SJCRH30 (cell line): ENCODE measurements around the gene ZNF469. TPM values are rescaled to one million over a fixed set of nuclear protein-coding genes. Genes with fewer than 3 reads are reported as not detected.

Experiments
- DNase-seq, 2 experiments: peaks; one replicate each; pipeline ENCODE4 v3.0.0-alpha.2; 2015 to 2020
- H3K27ac ChIP-seq: fragments of 250-450 bp; sonication (Bioruptor Pico); 2 replicates; pipeline ENCODE4 v1.5.1; 2020; ENCODE audit warnings: mild to moderate bottlenecking, moderate library complexity
- H3K27me3 ChIP-seq: fragments of 250-450 bp; sonication (Bioruptor Pico); 2 replicates; pipeline ENCODE4 v1.5.1; 2020; ENCODE audit warnings: mild to moderate bottlenecking, moderate library complexity
- H3K36me3 ChIP-seq: fragments of 250-450 bp; sonication (Bioruptor Pico); 2 replicates; pipeline ENCODE4 v1.5.1; 2020; ENCODE audit warnings: mild to moderate bottlenecking, moderate library complexity
- H3K4me1 ChIP-seq: fragments of 250-450 bp; sonication (Bioruptor Pico); 2 replicates; pipeline ENCODE4 v1.5.1; 2020; ENCODE audit warnings: mild to moderate bottlenecking, moderate library complexity
- H3K4me3 ChIP-seq: fragments of 250-450 bp; sonication (Bioruptor Pico); 2 replicates; pipeline ENCODE4 v1.5.1; 2020; ENCODE audit warnings: mild to moderate bottlenecking, moderate library complexity
- H3K9me3 ChIP-seq: fragments of 250-450 bp; sonication (Bioruptor Pico); replicated peaks from 2 replicates; pipeline ENCODE4 v1.5.1; 2020; ENCODE audit warnings: mild to moderate bottlenecking, moderate library complexity
- total RNA-seq: library from RNA; depleted of rRNA; stranded (reverse); fragments of >200 nt; shearing (Covaris generic); gene quantifications from 2 replicates; pipeline ENCODE4 v1.2.3, GENCODE V29; 2014

Gene ZNF469
- total RNA-seq, 1 experiment from 2014 or later: not detected

- no peak for DNase-seq
- Histone ChIP-seq H3K4me3 (no peak overlapping the region), H3K36me3 (no peaks in the 10 kb centered on the region), H3K27me3 (no peaks in the 10 kb centered on the region), H3K27ac (no peak overlapping the region), H3K9me3 (no peaks in the 10 kb centered on the region), H3K4me1 (no peaks in the 10 kb centered on the region)
Observed at GRCh38 chr16:88376835-88377726, 5.7 kb upstream of the ZNF469 start.

- no peak overlapping the region for H3K27ac ChIP-seq
- DNase-seq: no peak
Observed at GRCh38 chr16:88377961-88378360, 4.8 kb upstream of the ZNF469 start.

GRCh38 chr16:88378401-88378800 lies 4.4 kb upstream of the ZNF469 start:
- H3K9me3 ChIP-seq: no peaks in the 10 kb centered on the region
- H3K4me1 ChIP-seq: no peaks in the 10 kb centered on the region
- no peaks in the 10 kb centered on the region for H3K36me3 ChIP-seq
- DNase-seq: no peak
- no peak overlapping the region for H3K27ac ChIP-seq
- H3K27me3 ChIP-seq: no peaks in the 10 kb centered on the region
- H3K4me3 ChIP-seq: no peak overlapping the region

More at GRCh38 chr16:88377961-88378360, 4.8 kb upstream of the ZNF469 start:
- Histone ChIP-seq H3K4me3 (no peak overlapping the region), H3K27me3 (no peaks in the 10 kb centered on the region), H3K4me1 (no peaks in the 10 kb centered on the region), H3K36me3 (no peaks in the 10 kb centered on the region), H3K9me3 (no peaks in the 10 kb centered on the region)

- H3K9me3 ChIP-seq: no peaks in the 10 kb centered on the region
- no peaks in the 10 kb centered on the region for H3K27me3 ChIP-seq
- DNase-seq: no peak
- H3K4me3 ChIP-seq: no peak overlapping the region
- no peaks in the 10 kb centered on the region for H3K36me3 ChIP-seq
- H3K4me1 ChIP-seq: no peaks in the 10 kb centered on the region
- no peak overlapping the region for H3K27ac ChIP-seq
Observed at GRCh38 chr16:88378836-88379693, 3.7 kb upstream of the ZNF469 start.

- no peak overlapping the region for H3K27ac ChIP-seq
- no peak overlapping the region for H3K4me3 ChIP-seq
- no peaks in the 10 kb centered on the region for H3K9me3 ChIP-seq
- H3K4me1 ChIP-seq: no peaks in the 10 kb centered on the region
- no peak for DNase-seq
- H3K36me3 ChIP-seq: no peaks in the 10 kb centered on the region
- no peaks in the 10 kb centered on the region for H3K27me3 ChIP-seq
Observed at GRCh38 chr16:88379694-88380040, 3.1 kb upstream of the ZNF469 start.

- no peak for DNase-seq
- Histone ChIP-seq H3K4me1 (no peaks in the 10 kb centered on the region), H3K9me3 (no peaks in the 10 kb centered on the region), H3K36me3 (no peaks in the 10 kb centered on the region), H3K27ac (no peak overlapping the region), H3K4me3 (no peak overlapping the region), H3K27me3 (no peaks in the 10 kb centered on the region)
Observed at GRCh38 chr16:88380099-88380498, 2.7 kb upstream of the ZNF469 start.

GRCh38 chr16:88380619-88381018 lies 2.1 kb upstream of the ZNF469 start:
- no peak for DNase-seq
- Histone ChIP-seq H3K4me3 (no peak overlapping the region), H3K9me3 (no peaks in the 10 kb centered on the region), H3K27ac (no peak overlapping the region), H3K4me1 (no peaks in the 10 kb centered on the region), H3K27me3 (no peaks in the 10 kb centered on the region), H3K36me3 (no peaks in the 10 kb centered on the region)

- DNase-seq: no peak
- Histone ChIP-seq H3K4me1 (no peaks in the 10 kb centered on the region), H3K27ac (no peak overlapping the region), H3K4me3 (no peak overlapping the region), H3K36me3 (no peaks in the 10 kb centered on the region), H3K27me3 (no peaks in the 10 kb centered on the region), H3K9me3 (no peaks in the 10 kb centered on the region)
Observed at GRCh38 chr16:88381820-88382451, 823 bp upstream of the ZNF469 start.

- Histone ChIP-seq H3K9me3 (no peaks in the 10 kb centered on the region), H3K4me1 (no peaks in the 10 kb centered on the region), H3K27me3 (no peaks in the 10 kb centered on the region), H3K27ac (no peak overlapping the region), H3K4me3 (no peak overlapping the region), H3K36me3 (no peaks in the 10 kb centered on the region)
- no peak for DNase-seq
Observed at GRCh38 chr16:88383401-88384221, 852 bp downstream of the ZNF469 start.

- Histone ChIP-seq H3K9me3 (no peaks in the 10 kb centered on the region), H3K27ac (no peak overlapping the region), H3K36me3 (no peaks in the 10 kb centered on the region), H3K27me3 (no peaks in the 10 kb centered on the region), H3K4me1 (no peaks in the 10 kb centered on the region), H3K4me3 (no peak overlapping the region)
- DNase-seq: no peak
Observed at GRCh38 chr16:88384222-88385111, 1.7 kb downstream of the ZNF469 start.

GRCh38 chr16:88385112-88385594 lies 2.4 kb downstream of the ZNF469 start:
- Histone ChIP-seq H3K9me3 (no peaks in the 10 kb centered on the region), H3K27ac (no peak overlapping the region), H3K4me1 (no peaks in the 10 kb centered on the region), H3K27me3 (no peaks in the 10 kb centered on the region), H3K36me3 (no peaks in the 10 kb centered on the region), H3K4me3 (no peak overlapping the region)
- DNase-seq: no peak

GRCh38 chr16:88385831-88386815 lies 3.4 kb downstream of the ZNF469 start:
- H3K36me3 ChIP-seq: no peaks in the 10 kb centered on the region
- no peaks in the 10 kb centered on the region for H3K9me3 ChIP-seq
- no peak for DNase-seq
- no peaks in the 10 kb centered on the region for H3K4me1 ChIP-seq
- no peak overlapping the region for H3K27ac ChIP-seq
- H3K27me3 ChIP-seq: no peaks in the 10 kb centered on the region
- H3K4me3 ChIP-seq: no peak overlapping the region
